Esophagus muscularis mucosa (tissue), 4 donors: ENCODE measurements around the gene SLC6A18. TPM values are rescaled to one million over a fixed set of nuclear protein-coding genes. Genes with fewer than 3 reads are reported as not detected.

Source experiments
- DNase-seq: peaks from one replicate; pipeline ENCODE4 v3.0.0-alpha.2; 2017; ENCODE audit errors: extremely low spot score
- H3K27ac ChIP-seq, 4 donors: fragments of 200-600 bp; sonication (generic); replicated peaks in 1 of 4; 1 replicate in 3 of 4; 2 replicates in 1 of 4; pipeline ENCODE4 v1.5.1; 2016 to 2019; ENCODE audit warnings: mild to moderate bottlenecking in 1 of 4
- H3K27me3 ChIP-seq, 4 donors: fragments of 200-600 bp; sonication (generic); one replicate each; pipeline versions ENCODE4 v1.5.1 to v1.6.0; 2016 to 2019
- H3K36me3 ChIP-seq, 4 donors: fragments of 200-600 bp; sonication (generic); one replicate each; pipeline ENCODE4 v1.5.1; 2016 to 2019
- H3K4me1 ChIP-seq, 4 donors: fragments of 200-600 bp; sonication (generic); one replicate each; pipeline ENCODE4 v1.5.1; 2016 to 2019
- H3K4me3 ChIP-seq, 4 donors: fragments of 200-600 bp; sonication (generic); 1 replicate in 2 of 4; 2 replicates in 2 of 4; pipeline ENCODE4 v1.5.1; 2016 to 2019; ENCODE audit warnings: mild to moderate bottlenecking in 4 of 4, moderate library complexity in 1 of 4
- H3K9me3 ChIP-seq, 4 donors: fragments of 200-600 bp; sonication (generic); 1 replicate in 3 of 4; 2 replicates in 1 of 4; pipeline ENCODE4 v1.5.1; 2016 to 2019
- EP300 ChIP-seq: sonication (generic); formaldehyde crosslinking; IDR thresholded peaks from one replicate; pipeline ENCODE4 v1.6.1; 2017; ENCODE audit warnings: antibody characterized with exemption
- POLR2A ChIP-seq: fragments of 450-650 bp; IDR thresholded peaks from one replicate; pipeline ENCODE4 v1.6.1; 2017; ENCODE audit warnings: antibody characterized with exemption, moderate library complexity, mild to moderate bottlenecking, low read depth
- POLR2AphosphoS5 ChIP-seq, 2 donors: sonication (generic); formaldehyde crosslinking; IDR thresholded peaks; one replicate each; pipeline ENCODE4 v1.6.1; 2017; ENCODE audit warnings: antibody characterized with exemption in 2 of 2
- WGBS: methylation state at CpG from one replicate; pipeline ENCODE4 v1.1.5; 2018; 5-methylcytosine and 5-hydroxymethylcytosine counted together
- intact Hi-C: fragments of 100-400 bp; cut with DNase I; formaldehyde crosslinking; loops from one replicate; pipeline ENCODE4 v1.15.1; 2023
- total RNA-seq, 4 donors: library from RNA; depleted of rRNA; stranded (reverse); fragments of >200 nt; gene quantifications; one replicate each; pipeline versions ENCODE4 v1.1.0 to v1.2.1, GENCODE V29; 2016
- TF ChIP-seq, protein P1 (sequence below), 3 experiments: fragments of 200-600 bp in 2 of 3; fragments of 450-650 bp in 1 of 3; sonication (generic) in 2 of 3; IDR thresholded peaks; one replicate each; pipeline ENCODE4 v1.5.1; 2017 to 2019; ENCODE audit warnings: antibody characterized with exemption in 3 of 3, mild to moderate bottlenecking in 2 of 3, moderate library complexity in 1 of 3

SLC6A18 gene
- total RNA-seq, 4 donors from 2014 or later: not detected

DNA sequence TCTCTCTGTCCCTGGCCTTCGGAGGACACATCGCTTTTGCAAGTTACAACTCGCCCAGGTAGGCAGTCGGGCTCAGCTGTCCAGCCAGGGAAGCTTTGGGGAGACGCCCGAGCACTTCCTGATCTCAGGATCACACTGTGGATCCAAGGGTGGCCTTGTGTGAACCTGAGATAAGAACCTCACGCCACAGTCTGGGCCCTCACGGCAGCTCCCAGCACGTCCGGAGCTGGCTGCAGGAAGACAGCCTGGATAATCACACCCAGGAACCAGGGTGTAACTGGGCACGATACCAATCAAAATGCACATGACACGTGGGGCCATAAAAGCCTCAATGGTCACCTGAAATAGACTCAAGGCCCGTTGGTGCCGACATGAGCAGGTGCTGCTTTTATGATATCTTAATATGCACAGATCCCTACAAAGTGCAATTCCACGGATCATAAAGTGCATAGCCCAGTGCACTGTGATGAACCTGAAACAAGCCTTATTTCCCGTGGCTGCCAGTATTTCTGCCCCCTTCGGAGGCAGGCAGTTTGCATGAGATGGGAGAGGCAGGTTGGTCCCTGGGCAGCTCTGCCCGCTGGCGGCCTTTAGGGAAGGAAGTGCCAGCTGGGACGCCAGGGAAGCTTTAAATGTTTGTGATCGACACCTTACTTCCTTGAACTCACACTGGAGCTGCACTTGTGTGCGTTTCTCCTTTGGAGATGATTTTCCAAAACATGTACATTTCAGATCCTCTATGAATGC, 14.5 kb downstream of the SLC6A18 start:
- TF ChIP-seq, protein P1, sequence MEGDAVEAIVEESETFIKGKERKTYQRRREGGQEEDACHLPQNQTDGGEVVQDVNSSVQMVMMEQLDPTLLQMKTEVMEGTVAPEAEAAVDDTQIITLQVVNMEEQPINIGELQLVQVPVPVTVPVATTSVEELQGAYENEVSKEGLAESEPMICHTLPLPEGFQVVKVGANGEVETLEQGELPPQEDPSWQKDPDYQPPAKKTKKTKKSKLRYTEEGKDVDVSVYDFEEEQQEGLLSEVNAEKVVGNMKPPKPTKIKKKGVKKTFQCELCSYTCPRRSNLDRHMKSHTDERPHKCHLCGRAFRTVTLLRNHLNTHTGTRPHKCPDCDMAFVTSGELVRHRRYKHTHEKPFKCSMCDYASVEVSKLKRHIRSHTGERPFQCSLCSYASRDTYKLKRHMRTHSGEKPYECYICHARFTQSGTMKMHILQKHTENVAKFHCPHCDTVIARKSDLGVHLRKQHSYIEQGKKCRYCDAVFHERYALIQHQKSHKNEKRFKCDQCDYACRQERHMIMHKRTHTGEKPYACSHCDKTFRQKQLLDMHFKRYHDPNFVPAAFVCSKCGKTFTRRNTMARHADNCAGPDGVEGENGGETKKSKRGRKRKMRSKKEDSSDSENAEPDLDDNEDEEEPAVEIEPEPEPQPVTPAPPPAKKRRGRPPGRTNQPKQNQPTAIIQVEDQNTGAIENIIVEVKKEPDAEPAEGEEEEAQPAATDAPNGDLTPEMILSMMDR (IDR thresholded peaks at IDR 0.05): no peak
- TF ChIP-seq POLR2AphosphoS5 (IDR thresholded peaks at IDR 0.05) (no peak), EP300 (no peak), POLR2A (no peak)
- intact Hi-C loops: no loop called here
- H3K9me3 ChIP-seq: peaks cover 0 to 22% (median 18%) of the 10 kb centered on the region in 4 donors
- no peak overlapping the region for H3K27ac ChIP-seq
- no peak overlapping the region for H3K4me3 ChIP-seq
- H3K27me3 ChIP-seq: peaks cover 0 to 30% (median 0%) of the 10 kb centered on the region in 4 donors
- no peaks in the 10 kb centered on the region for H3K4me1 ChIP-seq
- 82% methylated on average over 22 of the region's 22 CpGs for WGBS
- H3K36me3 ChIP-seq: no peaks in the 10 kb centered on the region
- no peak for DNase-seq

DNA sequence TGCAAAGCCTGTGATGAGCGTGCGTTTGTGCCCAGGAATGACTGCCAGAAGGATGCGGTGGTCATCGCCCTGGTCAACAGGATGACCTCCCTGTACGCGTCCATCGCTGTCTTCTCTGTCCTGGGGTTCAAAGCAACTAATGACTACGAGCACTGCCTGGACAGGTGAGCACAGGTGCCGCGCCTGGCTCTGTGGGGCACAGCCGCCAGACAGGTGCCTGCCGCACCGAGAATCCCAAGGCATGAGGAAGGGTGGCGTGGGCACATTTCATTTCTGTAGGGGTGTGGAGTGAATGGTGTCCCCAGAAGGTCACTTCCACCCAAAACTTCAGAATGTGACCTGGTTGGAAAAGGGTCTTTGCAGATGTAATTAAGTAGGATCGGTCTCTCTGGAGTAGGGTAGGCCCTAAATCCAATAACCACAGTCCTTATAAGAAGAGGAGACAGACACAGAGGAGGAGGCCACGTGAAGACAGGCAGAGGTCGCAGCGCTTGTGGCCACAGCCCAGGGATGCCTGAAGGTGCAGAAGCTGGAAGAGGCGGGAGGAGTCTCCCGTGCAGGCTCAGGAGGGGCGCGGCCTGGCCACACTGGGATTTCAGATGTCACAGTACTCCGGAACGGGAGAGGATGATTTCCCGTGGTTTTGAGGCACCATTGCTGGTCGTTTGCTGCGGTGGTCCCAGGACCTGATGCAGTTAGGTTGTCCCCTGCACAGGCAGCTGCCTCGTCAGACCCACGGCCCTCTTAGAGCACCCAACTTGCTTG, 15.5 kb downstream of the SLC6A18 start:
- Histone ChIP-seq H3K4me1 (no peaks in the 10 kb centered on the region), H3K4me3 (no peak overlapping the region), H3K36me3 (no peaks in the 10 kb centered on the region), H3K9me3 (peaks cover 0 to 12% (median 8%) of the 10 kb centered on the region in 4 donors), H3K27me3 (peaks cover 0 to 33% (median 5%) of the 10 kb centered on the region in 4 donors), H3K27ac (no peak overlapping the region)
- no peak for TF ChIP-seq POLR2A
- no peak for TF ChIP-seq POLR2AphosphoS5 (IDR thresholded peaks at IDR 0.05)
- no peak for TF ChIP-seq EP300
- TF ChIP-seq, protein P1 (IDR thresholded peaks at IDR 0.05): no peak
- DNase-seq: no peak
- WGBS: 92% methylated on average over 21 of the region's 29 CpGs
- intact Hi-C loops: no loop called here

- peaks cover 0 to 42% (median 14%) of the 10 kb centered on the region in 4 donors for H3K27me3 ChIP-seq
- WGBS: 83% methylated on average over 22 of the region's 22 CpGs
- H3K36me3 ChIP-seq: no peaks in the 10 kb centered on the region
- H3K4me1 ChIP-seq: peaks cover 0 to 9% (median under 1%) of the 10 kb centered on the region in 4 donors
- H3K27ac ChIP-seq: no peak overlapping the region
- intact Hi-C loops: no loop called here
- peaks cover 0 to 4% (median 1%) of the 10 kb centered on the region in 4 donors for H3K9me3 ChIP-seq
- no peak overlapping the region for H3K4me3 ChIP-seq
- no peak for DNase-seq
- TF ChIP-seq POLR2AphosphoS5 (IDR thresholded peaks at IDR 0.05): no peak
- TF ChIP-seq, protein P1 (IDR thresholded peaks at IDR 0.05): no peak
- TF ChIP-seq POLR2A: no peak
- no peak for TF ChIP-seq EP300
These were observed 16.4 kb downstream of the SLC6A18 start for GRCh38 chr5:1241509-1242080.

GRCh38 chr5:1242733-1243486, 17.7 kb downstream of the SLC6A18 start:
- no peak overlapping the region for H3K4me3 ChIP-seq
- intact Hi-C loops: no loop called here
- no peaks in the 10 kb centered on the region for H3K9me3 ChIP-seq
- H3K27ac ChIP-seq: no peak overlapping the region
- 65% methylated on average over 8 of the region's 14 CpGs for WGBS
- no peaks in the 10 kb centered on the region for H3K36me3 ChIP-seq
- peaks cover 0 to 11% (median 2%) of the 10 kb centered on the region in 4 donors for H3K4me1 ChIP-seq
- H3K27me3 ChIP-seq: peaks cover 0 to 55% (median 19%) of the 10 kb centered on the region in 4 donors
- TF ChIP-seq EP300 (no peak), POLR2AphosphoS5 (IDR thresholded peaks at IDR 0.05) (no peak)
- TF ChIP-seq, protein P1 (IDR thresholded peaks at IDR 0.05): no peak
- DNase-seq: no peak
